HG02943 (cell line): ENCODE data around the gene GPR15LG.
A peak's percentile ranks its signal among the peaks of the same experiment; 100 is the strongest.

Source experiments
- ATAC-seq: cut with Tn5 transposase; IDR thresholded peaks from one replicate; pipeline ENCODE4 v1.9.1; 2021; ENCODE audit warnings: mild to moderate bottlenecking, low read depth, moderate library complexity; ENCODE audit not compliant: unreplicated experiment

Gene GPR15LG

GRCh38 chr10:84211566-84211965 lies 38.0 kb downstream of the GPR15LG start:
- no peak for ATAC-seq

- no peak for ATAC-seq
Observed at GRCh38 chr10:84212014-84212413, 38.4 kb downstream of the GPR15LG start.

GRCh38 chr10:84213076-84213475 lies 39.5 kb downstream of the GPR15LG start:
- ATAC-seq, result no peak

- ATAC-seq, result no peak
Observed at GRCh38 chr10:84214046-84214572, 40.5 kb downstream of the GPR15LG start.

GRCh38 chr10:84214612-84215235 lies 41.1 kb downstream of the GPR15LG start:
- peak; percentile 70 for ATAC-seq

- no peak for ATAC-seq
Observed at GRCh38 chr10:84216834-84217233, 43.2 kb downstream of the GPR15LG start.

GRCh38 chr10:84217746-84218145 lies 44.1 kb downstream of the GPR15LG start:
- ATAC-seq, result no peak

GRCh38 chr10:84221916-84222315 lies 48.3 kb downstream of the GPR15LG start:
- ATAC-seq, result no peak

- no peak for ATAC-seq
Observed at GRCh38 chr10:84224411-84225028, 50.9 kb downstream of the GPR15LG start.

GRCh38 chr10:84225427-84226173 lies 52.0 kb downstream of the GPR15LG start, which contains the start of gene LRIT2:
LRIT2 (minus strand) TSS chr10:84225544; CDS start chr10:84225520, 24 bp downstream.
- ATAC-seq, result no peak

- ATAC-seq, result no peak
Observed at GRCh38 chr10:84226616-84227015, 53.0 kb downstream of the GPR15LG start.

GRCh38 chr10:84227810-84228209 lies 54.2 kb downstream of the GPR15LG start:
- ATAC-seq, result no peak

GRCh38 chr10:84230359-84230758 lies 56.8 kb downstream of the GPR15LG start:
- no peak for ATAC-seq

GRCh38 chr10:84232376-84232775 lies 58.8 kb downstream of the GPR15LG start:
- ATAC-seq, result no peak

- ATAC-seq, result no peak
Observed at GRCh38 chr10:84233940-84234339, 60.3 kb downstream of the GPR15LG start.

- no peak for ATAC-seq
Observed at GRCh38 chr10:84234479-84234878, 60.9 kb downstream of the GPR15LG start.
